Measurements from ENCODE around the gene ZFP91.

- no peak for TF ChIP-seq REST (IDR thresholded peaks at IDR 0.05; ENCODE audit: borderline replicate concordance)
- no peak for TF ChIP-seq CTCF (IDR thresholded peaks at IDR 0.05; ENCODE audit: poor library complexity, severe bottlenecking)
- no peak for TF ChIP-seq RAD21 (conservative IDR thresholded peaks at IDR 0.05)
- TF ChIP-seq EP300 (conservative IDR thresholded peaks at IDR 0.05; ENCODE audit: poor library complexity, severe bottlenecking): no peak
- no peak for TF ChIP-seq EZH2 (IDR thresholded peaks at IDR 0.05; ENCODE audit: borderline replicate concordance, insufficient read depth, low read length, poor library complexity, severe bottlenecking)
- TF ChIP-seq POLR2AphosphoS5 (IDR thresholded peaks at IDR 0.05): no peak
- TF ChIP-seq TAF1 (IDR thresholded peaks at IDR 0.05; ENCODE audit: low read depth): no peak
- no peak for TF ChIP-seq MXI1 (conservative IDR thresholded peaks at IDR 0.05; ENCODE audit: poor library complexity, severe bottlenecking)
Observed at GRCh38 chr11:58564231-58564630, 14.6 kb upstream of the ZFP91 start.

Data from neural cell (in vitro differentiated cells).